Suppressor macrophage (primary cell): ENCODE results near the gene CHST7.

ENCODE experiments used
- DNase-seq, 4 experiments: peaks; one replicate each; pipeline ENCODE4 v3.0.0-alpha.2; 2020 to 2022

The CHST7 gene

GRCh38 chrX:46573892-46574773 lies 568 bp downstream of the CHST7 start:
- peak; percentile 28 to 63 (median 48) for DNase-seq

DNA sequence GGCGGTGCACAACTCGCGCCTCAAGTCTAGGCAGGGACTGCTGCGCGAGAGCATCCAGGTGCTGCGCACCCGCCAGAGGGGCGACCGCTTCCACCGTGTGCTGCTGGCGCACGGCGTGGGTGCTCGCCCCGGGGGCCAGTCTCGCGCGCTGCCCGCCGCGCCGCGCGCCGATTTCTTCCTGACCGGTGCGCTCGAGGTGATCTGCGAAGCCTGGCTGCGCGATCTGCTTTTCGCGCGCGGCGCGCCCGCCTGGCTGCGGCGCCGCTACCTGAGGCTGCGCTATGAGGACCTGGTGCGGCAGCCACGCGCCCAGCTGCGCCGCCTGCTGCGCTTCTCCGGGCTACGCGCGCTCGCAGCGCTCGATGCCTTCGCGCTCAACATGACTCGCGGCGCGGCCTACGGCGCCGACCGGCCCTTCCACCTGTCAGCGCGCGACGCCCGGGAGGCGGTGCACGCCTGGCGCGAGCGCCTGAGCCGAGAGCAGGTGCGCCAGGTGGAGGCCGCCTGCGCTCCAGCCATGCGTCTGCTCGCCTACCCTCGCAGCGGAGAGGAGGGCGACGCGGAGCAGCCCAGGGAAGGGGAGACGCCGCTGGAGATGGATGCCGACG lies 1.3 kb downstream of the CHST7 start:
- peak in 1 of 4 experiments; percentile 48 for DNase-seq

- DNase-seq: no peak
These were observed 2.0 kb downstream of the CHST7 start for GRCh38 chrX:46575586-46575985.

- DNase-seq: peak; percentile 26 to 67 (median 54)
These were observed 2.4 kb downstream of the CHST7 start for GRCh38 chrX:46575991-46576392.

GRCh38 chrX:46576458-46576857 lies 2.9 kb downstream of the CHST7 start:
- DNase-seq: peak in 2 of 4 experiments; percentile 32 to 35

- DNase-seq: no peak
These were observed 3.8 kb downstream of the CHST7 start for GRCh38 chrX:46577221-46578005.

DNA sequence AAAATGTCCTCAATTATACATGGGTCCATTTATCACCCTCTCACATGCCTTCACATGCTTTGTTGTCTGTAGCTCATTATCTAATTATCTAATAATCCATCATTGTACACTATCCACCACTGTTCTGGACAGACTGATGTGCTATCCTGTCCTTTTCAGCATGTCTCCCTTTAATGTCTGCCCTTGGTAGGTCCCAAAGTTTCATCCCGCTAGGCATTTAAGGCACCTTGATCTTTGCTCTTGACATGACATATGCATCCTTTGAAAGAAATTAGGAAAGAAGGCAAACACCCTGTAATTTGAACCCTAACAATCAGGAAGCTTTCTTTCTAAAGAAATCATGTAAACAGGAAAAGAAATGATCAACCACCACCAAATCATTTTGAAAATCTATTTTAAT lies 5.7 kb downstream of the CHST7 start:
- no peak for DNase-seq

GRCh38 chrX:46580613-46581012 lies 7.0 kb downstream of the CHST7 start:
- DNase-seq: no peak

DNA sequence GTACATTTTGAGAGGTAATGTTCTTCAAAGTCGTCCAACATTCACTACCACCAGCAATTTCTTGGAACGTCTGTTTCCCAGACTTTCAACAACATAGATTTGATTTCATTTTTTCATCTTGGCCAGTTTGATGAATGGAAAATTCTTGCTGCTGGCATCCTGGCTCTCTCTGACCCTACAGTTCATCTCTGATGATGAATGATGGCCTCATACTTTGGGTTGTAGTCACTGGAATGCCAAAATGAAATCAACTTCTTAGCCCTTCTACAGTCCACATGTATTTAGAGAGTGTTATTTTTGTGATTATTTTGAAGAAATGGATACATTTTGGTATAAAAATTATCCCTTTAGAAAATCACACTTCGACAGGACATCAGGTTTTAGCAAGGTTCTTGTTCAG lies 8.8 kb downstream of the CHST7 start:
- no peak for DNase-seq

GRCh38 chrX:46582966-46583365 lies 9.4 kb downstream of the CHST7 start:
- peak; percentile 21 to 74 (median 47) for DNase-seq

DNA sequence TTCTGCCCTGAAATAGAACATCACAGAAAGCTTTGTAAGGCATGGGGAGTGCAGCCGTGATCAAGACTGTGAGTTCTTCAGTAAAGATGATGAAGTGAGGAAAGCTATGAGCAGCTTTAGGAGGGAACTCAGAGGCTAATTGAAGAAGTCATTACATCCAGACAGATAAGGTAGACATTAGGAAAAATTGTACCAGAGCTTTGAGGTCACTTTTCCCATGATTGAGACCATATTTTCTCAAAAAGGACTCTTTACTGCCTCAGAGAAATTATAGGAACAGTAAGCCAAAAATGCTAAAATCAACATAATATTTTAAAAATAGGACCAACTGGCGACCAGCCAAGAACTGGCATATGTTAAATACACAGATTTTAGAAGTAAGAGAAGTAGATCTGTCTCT lies 11.2 kb downstream of the CHST7 start:
- no peak for DNase-seq

GRCh38 chrX:46587158-46587557 lies 13.6 kb downstream of the CHST7 start:
- DNase-seq: no peak

- no peak for DNase-seq
These were observed 14.2 kb downstream of the CHST7 start for GRCh38 chrX:46587753-46588171.

GRCh38 chrX:46588263-46588662 lies 14.7 kb downstream of the CHST7 start:
- peak in 1 of 4 experiments; percentile 37 for DNase-seq

DNA sequence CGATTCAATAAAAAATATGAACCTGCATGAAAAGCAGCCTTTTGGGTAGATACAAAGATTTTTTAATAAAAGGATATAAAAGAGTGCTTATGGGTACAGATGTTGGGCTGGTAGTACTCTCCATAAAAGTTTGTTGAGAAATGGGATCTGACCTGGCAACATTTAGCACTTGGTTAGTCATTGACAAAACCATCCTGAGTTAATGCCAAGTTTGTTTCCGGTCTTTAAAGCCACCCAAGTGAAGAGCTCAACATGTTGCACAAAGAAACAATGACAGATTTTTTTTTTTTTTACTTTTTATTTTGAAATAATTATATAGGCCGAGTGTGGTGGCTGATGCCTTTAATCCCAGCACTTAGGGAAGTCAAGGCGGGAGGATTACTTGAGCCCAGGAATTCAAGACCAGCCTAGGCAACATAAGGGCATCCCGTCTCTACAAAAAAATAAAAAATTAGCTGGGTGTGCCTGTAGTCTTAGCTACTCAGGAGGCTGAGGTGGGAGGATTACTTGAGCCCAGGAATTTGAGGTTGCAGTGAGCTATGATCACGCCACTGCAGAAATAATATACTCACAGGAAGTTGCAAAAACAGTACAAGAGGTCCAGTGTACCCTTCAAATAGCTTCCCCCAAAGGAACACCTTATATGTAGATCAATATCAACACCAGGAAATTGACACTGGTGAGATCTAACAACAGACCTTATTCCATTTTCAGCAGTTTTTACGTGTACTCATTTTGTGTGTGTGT lies 16.6 kb downstream of the CHST7 start:
- DNase-seq: no peak

DNA sequence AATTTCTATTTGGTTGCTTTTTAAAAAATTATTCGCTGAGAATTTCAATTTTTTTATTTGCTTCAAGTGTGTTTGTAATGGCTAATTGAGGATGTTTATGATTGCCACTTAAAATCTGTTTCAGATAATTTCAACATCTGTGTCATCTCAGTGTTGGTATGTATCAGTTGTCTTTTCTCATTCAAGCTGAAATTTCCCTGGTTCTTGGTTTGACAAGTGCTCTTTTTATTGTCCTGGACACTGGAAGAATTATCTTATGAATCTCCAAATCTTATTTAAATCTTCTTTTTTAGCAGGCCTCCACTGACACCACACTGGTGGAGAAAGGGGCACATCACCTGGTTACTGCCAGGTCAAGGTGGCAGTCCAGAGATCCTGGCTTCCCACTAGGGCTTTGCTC lies 21.5 kb downstream of the CHST7 start:
- no peak for DNase-seq

- DNase-seq: no peak
These were observed 23.6 kb downstream of the CHST7 start for GRCh38 chrX:46597208-46597607.

GRCh38 chrX:46597771-46598170 lies 24.2 kb downstream of the CHST7 start:
- DNase-seq: peak; percentile 13 to 52 (median 42)

DNA sequence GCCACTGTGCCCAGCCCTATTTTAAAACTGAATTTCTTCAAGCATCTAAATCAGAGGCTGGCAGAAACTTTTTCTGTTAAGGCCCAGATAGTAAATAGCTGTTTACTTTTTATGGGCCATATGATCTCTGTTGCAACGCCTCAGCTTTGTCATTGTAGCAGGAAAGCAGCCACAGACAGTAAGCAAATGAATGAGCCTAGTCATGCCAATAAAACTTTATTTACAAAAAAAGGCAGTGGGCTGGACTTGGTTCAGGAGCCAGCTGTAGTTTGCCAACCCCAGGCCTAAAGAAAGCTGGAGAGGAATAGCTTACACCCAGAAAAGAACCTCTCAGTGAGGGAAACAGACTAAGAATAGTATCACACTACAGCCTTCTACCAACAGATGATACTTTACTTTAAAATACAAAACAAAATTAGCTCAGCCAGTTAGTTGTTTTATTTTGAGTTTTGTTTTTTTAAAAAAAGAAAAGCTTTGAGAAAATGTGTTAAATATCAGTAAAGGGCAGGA lies 25.5 kb downstream of the CHST7 start:
- DNase-seq: no peak

- no peak for DNase-seq
These were observed 27.7 kb downstream of the CHST7 start for GRCh38 chrX:46601283-46601682.

- DNase-seq: no peak
These were observed 29.0 kb downstream of the CHST7 start for GRCh38 chrX:46602468-46603102.

DNA sequence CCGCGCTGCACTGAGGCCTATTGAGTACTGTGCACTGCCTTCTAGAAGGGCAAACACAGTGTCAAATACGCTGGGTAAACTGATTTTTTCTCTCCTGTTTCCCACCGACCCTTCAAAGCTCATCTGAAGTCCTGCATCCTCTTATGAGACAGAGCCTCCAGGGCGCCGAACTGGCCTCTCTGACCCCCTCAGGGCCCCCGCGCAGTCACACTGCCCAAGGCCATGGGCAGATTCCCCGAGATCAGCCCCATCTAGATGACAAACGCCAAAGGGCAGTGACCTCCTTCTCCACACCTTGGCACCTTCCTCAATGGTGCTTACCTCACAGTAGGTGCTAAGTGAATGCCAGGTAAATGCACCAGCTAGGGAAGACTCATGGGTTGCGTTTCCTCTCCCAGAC lies 34.4 kb downstream of the CHST7 start:
- no peak for DNase-seq
